ENCODE measurements around the gene UBE3C. TPM values are rescaled to one million over a fixed set of nuclear protein-coding genes. Genes with fewer than 3 reads are reported as not detected.
"Not testable (repeated sequence)": the region's sequence is repeated elsewhere in the genome, so short reads cannot be mapped to it uniquely, and the experiment has no call there.

UBE3C gene
- total RNA-seq, 1 donor from 2014 or later, result 44.5 TPM

- no peak for ATAC-seq
Observed at GRCh38 chr7:157132796-157133195, 5.9 kb upstream of the UBE3C start.

GRCh38 chr7:157133304-157133703, 5.4 kb upstream of the UBE3C start:
- no peak for ATAC-seq

GRCh38 chr7:157136372-157136771, 2.4 kb upstream of the UBE3C start:
- ATAC-seq, result no peak

- no peak for ATAC-seq
Observed at GRCh38 chr7:157138101-157138423, 664 bp upstream of the UBE3C start.

- ATAC-seq, result peak; percentile 75
Observed at GRCh38 chr7:157139111-157139809, 534 bp downstream of the UBE3C start.

- ATAC-seq, result no peak
Observed at GRCh38 chr7:157139810-157140510, 1.2 kb downstream of the UBE3C start.

- ATAC-seq, result no peak
Observed at GRCh38 chr7:157140511-157140905, 1.8 kb downstream of the UBE3C start.

- no peak for ATAC-seq
Observed at GRCh38 chr7:157141525-157142060, 2.9 kb downstream of the UBE3C start.

- ATAC-seq, result no peak
Observed at GRCh38 chr7:157143788-157144187, 5.1 kb downstream of the UBE3C start.

GRCh38 chr7:157149317-157149716, 10.6 kb downstream of the UBE3C start:
- no peak for ATAC-seq

- ATAC-seq, result no peak
Observed at GRCh38 chr7:157150882-157151281, 12.2 kb downstream of the UBE3C start.

- ATAC-seq, result no peak
Observed at GRCh38 chr7:157151626-157152339, 13.1 kb downstream of the UBE3C start.

- no peak for ATAC-seq
Observed at GRCh38 chr7:157152391-157152937, 13.7 kb downstream of the UBE3C start.

GRCh38 chr7:157153260-157153659, 14.5 kb downstream of the UBE3C start:
- ATAC-seq, result no peak

GRCh38 chr7:157155959-157156358, 17.2 kb downstream of the UBE3C start:
- no peak for ATAC-seq

GRCh38 chr7:157158400-157158799, 19.7 kb downstream of the UBE3C start:
- ATAC-seq, result peak; percentile 91

- ATAC-seq, result not testable (repeated sequence)
Observed at GRCh38 chr7:157159537-157159936, 20.8 kb downstream of the UBE3C start.

GRCh38 chr7:157160433-157160832, 21.7 kb downstream of the UBE3C start:
- ATAC-seq, result no peak

GRCh38 chr7:157165987-157166386, 27.3 kb downstream of the UBE3C start:
- ATAC-seq, result no peak

GRCh38 chr7:157168571-157168970, 29.8 kb downstream of the UBE3C start:
- no peak for ATAC-seq

GRCh38 chr7:157176771-157177170, 38.0 kb downstream of the UBE3C start:
- no peak for ATAC-seq

- no peak for ATAC-seq
Observed at GRCh38 chr7:157177333-157177982, 38.7 kb downstream of the UBE3C start.

GRCh38 chr7:157177983-157178381, 39.3 kb downstream of the UBE3C start:
- ATAC-seq, result no peak
